ENCODE measurements around the gene SHOC2.

SHOC2 gene

GRCh38 chr10:110919349-110919931, at the start of gene SHOC2:
TSS of gene SHOC2 (plus strand) at chr10:110919604. CDS start at chr10:110964359, 44,755 bp downstream.
- no peak for DNase-seq

DNA sequence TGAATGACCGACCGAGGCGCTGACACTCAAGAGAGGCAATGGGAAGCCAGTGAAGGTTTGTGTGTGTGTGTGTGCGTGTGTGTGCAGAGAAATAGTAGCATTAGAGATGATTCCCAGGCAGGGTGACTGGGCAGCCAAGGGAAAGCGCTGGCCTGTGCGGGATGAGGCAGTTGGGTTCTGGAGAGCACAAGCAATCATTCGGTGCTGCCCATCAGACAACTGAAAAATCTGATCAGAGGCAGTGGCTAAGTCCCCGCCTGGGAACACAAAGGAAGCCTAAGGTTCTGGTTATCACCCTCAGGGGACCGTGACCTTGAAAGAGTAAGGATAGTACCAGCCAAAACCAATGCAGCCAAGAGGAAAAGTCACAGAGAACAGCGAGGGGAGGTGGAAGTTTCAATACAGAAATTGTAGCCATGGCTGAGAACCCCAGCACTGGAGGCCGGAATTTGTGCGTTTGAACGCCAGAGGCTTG, 48.5 kb upstream of the SHOC2 start:
- DNase-seq = no peak

DNA sequence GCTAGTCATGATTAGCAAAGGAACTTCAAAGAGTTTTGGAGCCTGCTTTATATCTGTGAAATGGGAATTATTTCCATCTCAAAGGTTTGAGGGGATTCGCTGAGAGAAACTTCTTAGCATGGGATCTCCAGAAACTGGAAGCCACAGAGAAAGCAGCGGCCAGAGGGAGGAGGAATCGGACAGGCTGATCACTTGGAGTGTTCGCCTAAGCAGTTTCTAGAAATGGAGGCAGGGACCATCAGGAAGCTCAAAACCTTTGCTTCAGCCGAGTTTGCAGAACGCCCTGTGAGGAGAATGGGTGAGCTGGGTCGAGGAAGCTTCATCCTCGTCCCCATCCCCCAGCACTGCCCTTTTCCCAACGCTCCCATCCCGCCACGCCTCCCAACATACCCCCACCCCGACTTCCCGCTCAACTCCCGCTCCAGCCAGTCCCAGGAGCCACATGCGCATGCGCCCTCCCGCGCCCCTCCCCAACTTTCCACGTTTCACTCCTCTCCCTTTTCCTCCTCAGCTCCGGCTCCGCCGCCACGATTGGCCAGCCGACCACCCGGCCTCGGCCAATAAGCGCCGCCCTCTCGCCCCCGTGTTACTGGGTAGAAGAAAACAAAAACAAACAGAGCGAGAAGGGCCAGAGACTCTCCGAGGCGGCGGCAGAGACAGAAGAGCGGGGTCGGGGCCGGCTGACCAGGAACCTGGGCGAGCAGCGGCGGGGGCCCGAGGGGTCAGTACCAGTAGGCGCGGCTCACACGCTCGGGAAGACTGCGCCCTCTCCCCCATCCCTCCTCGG, 47.9 kb upstream of the SHOC2 start, which contains the start of gene PDCD4:
Gene PDCD4 (plus strand): TSS at position 631 of the 787 bp plus-strand sequence. CDS start 4,100 bp downstream, outside the sequence.
- peak; percentile 98 for DNase-seq

- peak; percentile 94 for DNase-seq
Measured at GRCh38 chr10:110872145-110872983, 47.0 kb upstream of the SHOC2 start.

DNA sequence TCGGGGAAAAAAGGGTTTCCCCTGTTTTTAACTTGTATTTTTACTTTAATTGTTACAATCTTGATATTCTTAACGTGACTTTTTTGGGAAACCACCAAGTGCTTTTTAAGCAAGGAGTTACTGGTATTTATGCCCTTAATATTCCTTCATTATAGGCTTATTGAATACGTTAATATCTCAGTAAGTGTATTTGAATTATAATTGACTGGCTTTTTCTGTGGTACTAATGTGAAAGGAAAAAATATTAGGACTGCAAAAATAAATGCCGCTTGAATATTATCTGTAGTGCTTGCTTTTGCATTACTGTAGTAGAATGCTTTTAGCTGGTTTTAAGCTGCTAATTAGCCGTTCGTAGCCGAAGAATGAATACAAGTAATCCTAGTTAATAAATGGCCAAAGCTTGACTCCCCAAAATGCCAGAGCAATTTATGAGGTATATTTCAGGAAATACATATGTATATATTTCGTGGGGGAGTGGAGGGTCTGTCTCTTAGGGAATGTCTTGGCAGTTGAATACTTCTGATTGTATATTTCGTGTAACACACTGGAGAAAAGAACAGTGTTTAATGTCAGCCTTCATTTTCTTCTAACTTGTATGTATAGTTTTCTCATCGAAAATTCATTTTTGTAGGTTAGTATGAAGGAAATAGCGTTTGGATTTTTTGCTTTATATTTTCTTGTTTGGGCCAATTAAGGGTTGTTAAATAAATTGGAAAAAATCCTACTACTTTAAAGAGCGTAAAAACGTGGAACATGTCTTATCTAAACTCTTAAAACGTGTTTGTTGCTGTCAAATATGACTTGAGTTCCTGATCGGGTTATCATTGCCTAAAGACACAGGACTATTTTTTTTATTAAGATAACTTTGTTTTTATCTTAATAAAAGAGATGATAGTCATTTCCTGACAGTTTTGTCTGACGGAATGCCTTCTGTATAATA, 46.1 kb upstream of the SHOC2 start:
- DNase-seq = peak; percentile 43

GRCh38 chr10:110873951-110874350, 45.5 kb upstream of the SHOC2 start:
- no peak for DNase-seq

- DNase-seq = no peak
Measured at GRCh38 chr10:110876000-110876399, 43.4 kb upstream of the SHOC2 start.

GRCh38 chr10:110876788-110877187, 42.6 kb upstream of the SHOC2 start:
- no peak for DNase-seq

- no peak for DNase-seq
Measured at GRCh38 chr10:110880012-110880411, 39.4 kb upstream of the SHOC2 start.

DNA sequence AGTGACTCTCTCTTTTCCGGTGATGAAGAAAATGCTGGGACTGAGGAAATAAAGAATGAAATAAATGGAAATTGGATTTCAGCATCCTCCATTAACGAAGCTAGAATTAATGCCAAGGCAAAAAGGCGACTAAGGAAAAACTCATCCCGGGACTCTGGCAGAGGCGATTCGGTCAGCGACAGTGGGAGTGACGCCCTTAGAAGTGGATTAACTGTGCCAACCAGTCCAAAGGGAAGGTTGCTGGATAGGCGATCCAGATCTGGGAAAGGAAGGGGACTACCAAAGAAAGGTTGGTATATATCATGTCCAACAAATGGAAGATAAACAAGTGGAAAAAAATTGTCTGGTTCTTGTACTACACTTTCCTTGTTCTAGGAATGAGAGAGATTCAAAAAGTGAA, 38.2 kb upstream of the SHOC2 start:
- no peak for DNase-seq

DNA sequence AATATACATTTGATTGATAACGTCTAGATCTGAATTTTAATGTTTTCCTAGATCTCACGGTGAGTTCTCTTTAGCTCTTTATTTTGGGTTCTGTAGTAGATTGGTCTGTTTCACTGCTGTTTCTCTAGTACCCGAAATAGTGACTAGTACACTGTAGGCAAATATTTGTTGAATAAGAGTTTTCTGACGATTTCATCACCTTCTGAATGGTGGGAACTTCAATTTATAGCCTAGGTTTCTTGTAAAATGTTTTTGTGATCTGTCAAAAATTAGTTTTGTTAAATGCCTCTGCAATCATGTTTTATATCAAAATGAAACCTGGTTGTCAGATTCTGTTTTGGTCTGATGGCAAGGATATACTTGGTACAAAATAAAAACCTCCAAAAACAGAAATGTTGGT, 37.5 kb upstream of the SHOC2 start:
- no peak for DNase-seq

DNA sequence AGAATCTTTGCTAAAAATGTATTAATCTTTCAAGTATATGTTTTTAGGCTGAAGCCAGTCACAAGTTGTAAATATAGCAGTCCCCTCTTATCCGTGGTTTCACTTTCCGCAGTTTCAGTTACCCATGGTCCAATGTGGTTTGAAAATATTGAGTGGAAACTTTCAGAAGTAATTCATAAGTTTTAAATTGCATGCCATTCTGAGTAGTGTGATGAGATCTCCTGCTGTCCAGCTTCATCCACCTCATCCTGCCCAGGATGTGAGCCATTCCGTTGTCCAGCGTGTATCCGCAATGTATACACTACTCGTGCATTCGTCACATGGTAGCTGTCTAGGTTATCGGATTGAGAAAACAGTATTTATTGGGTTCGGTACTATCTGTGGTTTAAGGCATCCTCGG, 35.5 kb upstream of the SHOC2 start:
- DNase-seq = no peak

- no peak for DNase-seq
Measured at GRCh38 chr10:110885932-110886674, 33.3 kb upstream of the SHOC2 start.

- no peak for DNase-seq
Measured at GRCh38 chr10:110887560-110887959, 31.8 kb upstream of the SHOC2 start.

- DNase-seq = no peak
Measured at GRCh38 chr10:110892602-110893288, 26.7 kb upstream of the SHOC2 start.

- DNase-seq = peak; percentile 90
Measured at GRCh38 chr10:110893559-110894179, 25.7 kb upstream of the SHOC2 start.

GRCh38 chr10:110897184-110897583, 22.2 kb upstream of the SHOC2 start:
- DNase-seq = no peak

GRCh38 chr10:110898391-110898790, 21.0 kb upstream of the SHOC2 start:
- no peak for DNase-seq

DNA sequence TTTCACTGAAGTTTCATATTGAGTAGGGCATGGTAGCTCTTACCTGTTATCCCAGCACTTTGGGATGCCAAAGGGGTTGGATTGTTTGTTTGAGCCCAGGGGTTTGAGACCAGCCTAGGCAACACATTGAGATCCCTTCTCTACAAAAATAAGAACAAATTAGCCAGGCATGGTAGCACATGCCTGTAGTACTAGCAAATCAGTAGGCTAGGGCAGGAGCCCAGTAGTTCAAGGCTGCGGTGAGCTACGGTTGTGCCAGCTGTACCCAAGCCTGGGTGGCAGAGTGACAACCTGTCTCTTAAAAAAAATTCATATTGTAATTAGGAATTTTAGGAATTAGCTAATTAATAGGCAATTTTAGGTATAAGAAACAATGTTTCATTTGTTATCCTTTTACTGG, 18.4 kb upstream of the SHOC2 start:
- DNase-seq = no peak

All from hematopoietic multipotent progenitor cell treated with erythropoietin and hydrocortisone succinate and interleukin-3 and kit ligand, for 6 days (in vitro differentiated cells).